ENCODE data around the gene TBC1D19. TPM values are rescaled to one million over a fixed set of nuclear protein-coding genes. Genes with fewer than 3 reads are reported as not detected.

TBC1D19 gene
- total RNA-seq, 1 donor from 2014 or later = 41.8 TPM

GRCh38 chr4:26741491-26741871, 157.6 kb downstream of the TBC1D19 start:
- Histone ChIP-seq H3K4me3 (ENCODE audit: low read length in 3 of 3) (no peak overlapping the region), H3K27me3 (ENCODE audit: control insufficient read depth in 3 of 3, insufficient read depth in 3 of 3, low read length in 3 of 3) (no peaks in the 10 kb centered on the region), H3K36me3 (ENCODE audit: control insufficient read depth in 3 of 3, insufficient read depth in 3 of 3, low read length in 3 of 3) (no peaks in the 10 kb centered on the region), H3K9me3 (ENCODE audit: control insufficient read depth in 3 of 3, low read length in 3 of 3) (no peaks in the 10 kb centered on the region), H3K4me1 (ENCODE audit: control insufficient read depth in 3 of 3, insufficient read depth in 3 of 3, low read length in 3 of 3) (peaks cover 0 to 2% (median 0%) of the 10 kb centered on the region in 3 donors), H3K27ac (ENCODE audit: low read depth, low read length) (no peak overlapping the region), H3K9ac (ENCODE audit: low read depth in 1 of 3, low read length in 3 of 3) (no peak overlapping the region)

DNA sequence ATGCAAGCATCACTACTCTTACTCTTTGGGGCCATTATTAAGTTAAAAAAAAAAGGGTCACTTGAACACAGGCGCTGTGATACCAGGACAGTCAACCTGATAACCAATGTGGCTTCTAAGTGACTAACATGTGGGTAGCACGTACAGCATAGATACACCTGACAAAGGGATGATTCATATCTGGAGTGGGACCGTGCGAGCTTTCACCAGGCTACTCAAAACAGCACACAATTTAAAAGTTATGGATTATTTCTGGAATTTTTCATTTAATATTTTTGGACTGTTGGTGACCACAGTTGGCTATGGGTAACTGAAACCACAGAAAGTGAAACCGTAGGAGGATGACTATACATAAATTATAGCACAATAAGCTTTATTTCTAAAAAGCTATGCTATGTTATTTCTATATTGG, 162.9 kb downstream of the TBC1D19 start:
- H3K27me3 ChIP-seq (ENCODE audit: control insufficient read depth in 3 of 3, insufficient read depth in 3 of 3, low read length in 3 of 3) = no peaks in the 10 kb centered on the region
- no peak overlapping the region for H3K4me3 ChIP-seq (ENCODE audit: low read length in 3 of 3)

DNA sequence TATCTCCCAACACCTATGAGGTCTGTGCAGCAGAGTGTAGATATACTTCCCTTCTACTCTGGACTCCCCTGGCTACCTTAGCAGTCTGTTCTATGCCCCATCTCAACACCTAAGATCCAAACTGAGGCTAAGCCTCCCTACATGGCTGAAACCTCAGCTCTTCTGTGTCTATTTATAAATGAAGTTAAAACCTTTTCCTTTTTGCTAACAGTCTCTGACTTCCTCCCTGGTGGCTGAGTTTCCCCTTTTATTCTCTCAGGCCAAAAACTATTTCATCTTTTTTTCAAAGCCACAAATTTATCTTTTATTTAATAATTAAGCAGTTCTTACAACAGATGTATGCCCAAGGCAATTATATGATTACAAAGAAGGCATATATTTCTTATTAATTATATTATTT, 164.9 kb downstream of the TBC1D19 start:
- peaks cover 0 to 2% (median 0%) of the 10 kb centered on the region in 3 donors for H3K36me3 ChIP-seq (ENCODE audit: control insufficient read depth in 3 of 3, insufficient read depth in 3 of 3, low read length in 3 of 3)
- no peak overlapping the region for H3K4me3 ChIP-seq (ENCODE audit: low read length in 3 of 3)
- no peak overlapping the region for H3K27ac ChIP-seq (ENCODE audit: low read depth, low read length)

More for the DNA sequence above, 162.9 kb downstream of the TBC1D19 start:
- Histone ChIP-seq H3K9ac (ENCODE audit: low read depth in 1 of 3, low read length in 3 of 3) (no peak overlapping the region), H3K9me3 (ENCODE audit: control insufficient read depth in 3 of 3, low read length in 3 of 3) (no peaks in the 10 kb centered on the region), H3K36me3 (ENCODE audit: control insufficient read depth in 3 of 3, insufficient read depth in 3 of 3, low read length in 3 of 3) (peaks cover 0 to 2% (median 0%) of the 10 kb centered on the region in 3 donors), H3K27ac (ENCODE audit: low read depth, low read length) (no peak overlapping the region), H3K4me1 (ENCODE audit: control insufficient read depth in 3 of 3, insufficient read depth in 3 of 3, low read length in 3 of 3) (peaks cover 6 to 9% (median 7%) of the 10 kb centered on the region in 3 donors)

GRCh38 chr4:26749867-26750266, 166.0 kb downstream of the TBC1D19 start:
- peaks cover 9 to 13% (median 10%) of the 10 kb centered on the region in 3 donors for H3K4me1 ChIP-seq (ENCODE audit: control insufficient read depth in 3 of 3, insufficient read depth in 3 of 3, low read length in 3 of 3)
- no peaks in the 10 kb centered on the region for H3K27me3 ChIP-seq (ENCODE audit: control insufficient read depth in 3 of 3, insufficient read depth in 3 of 3, low read length in 3 of 3)
- H3K9ac ChIP-seq (ENCODE audit: low read depth in 1 of 3, low read length in 3 of 3) = no peak overlapping the region
- no peak overlapping the region for H3K4me3 ChIP-seq (ENCODE audit: low read length in 3 of 3)
- no peaks in the 10 kb centered on the region for H3K9me3 ChIP-seq (ENCODE audit: control insufficient read depth in 3 of 3, low read length in 3 of 3)
- H3K36me3 ChIP-seq (ENCODE audit: control insufficient read depth in 3 of 3, insufficient read depth in 3 of 3, low read length in 3 of 3) = peaks cover 0 to 2% (median 0%) of the 10 kb centered on the region in 3 donors
- peak overlapping the region; percentile 70 for H3K27ac ChIP-seq (ENCODE audit: low read depth, low read length)

More for the DNA sequence above, 164.9 kb downstream of the TBC1D19 start:
- peaks cover 9 to 12% (median 10%) of the 10 kb centered on the region in 3 donors for H3K4me1 ChIP-seq (ENCODE audit: control insufficient read depth in 3 of 3, insufficient read depth in 3 of 3, low read length in 3 of 3)
- H3K9ac ChIP-seq (ENCODE audit: low read depth in 1 of 3, low read length in 3 of 3) = peak overlapping the region in 1 of 3 donors; percentile 30
- H3K9me3 ChIP-seq (ENCODE audit: control insufficient read depth in 3 of 3, low read length in 3 of 3) = no peaks in the 10 kb centered on the region
- no peaks in the 10 kb centered on the region for H3K27me3 ChIP-seq (ENCODE audit: control insufficient read depth in 3 of 3, insufficient read depth in 3 of 3, low read length in 3 of 3)

GRCh38 chr4:26751004-26751403, 167.1 kb downstream of the TBC1D19 start:
- H3K4me3 ChIP-seq (ENCODE audit: low read length in 3 of 3) = no peak overlapping the region
- H3K9ac ChIP-seq (ENCODE audit: low read depth in 1 of 3, low read length in 3 of 3) = peak overlapping the region in 2 of 3 donors; percentile 8 to 23
- H3K36me3 ChIP-seq (ENCODE audit: control insufficient read depth in 3 of 3, insufficient read depth in 3 of 3, low read length in 3 of 3) = peaks cover 0 to 2% (median 0%) of the 10 kb centered on the region in 3 donors
- peak overlapping the region; percentile 70 for H3K27ac ChIP-seq (ENCODE audit: low read depth, low read length)
- H3K9me3 ChIP-seq (ENCODE audit: control insufficient read depth in 3 of 3, low read length in 3 of 3) = no peaks in the 10 kb centered on the region
- H3K4me1 ChIP-seq (ENCODE audit: control insufficient read depth in 3 of 3, insufficient read depth in 3 of 3, low read length in 3 of 3) = peaks cover 9 to 13% (median 10%) of the 10 kb centered on the region in 3 donors
- no peaks in the 10 kb centered on the region for H3K27me3 ChIP-seq (ENCODE audit: control insufficient read depth in 3 of 3, insufficient read depth in 3 of 3, low read length in 3 of 3)

GRCh38 chr4:26751838-26752237, 168.0 kb downstream of the TBC1D19 start:
- Histone ChIP-seq H3K9me3 (ENCODE audit: control insufficient read depth in 3 of 3, low read length in 3 of 3) (no peaks in the 10 kb centered on the region), H3K27me3 (ENCODE audit: control insufficient read depth in 3 of 3, insufficient read depth in 3 of 3, low read length in 3 of 3) (no peaks in the 10 kb centered on the region), H3K27ac (ENCODE audit: low read depth, low read length) (peak overlapping the region; percentile 83), H3K9ac (ENCODE audit: low read depth in 1 of 3, low read length in 3 of 3) (no peak overlapping the region), H3K36me3 (ENCODE audit: control insufficient read depth in 3 of 3, insufficient read depth in 3 of 3, low read length in 3 of 3) (peaks cover 0 to 2% (median 0%) of the 10 kb centered on the region in 3 donors), H3K4me3 (ENCODE audit: low read length in 3 of 3) (no peak overlapping the region), H3K4me1 (ENCODE audit: control insufficient read depth in 3 of 3, insufficient read depth in 3 of 3, low read length in 3 of 3) (peaks cover 9 to 13% (median 10%) of the 10 kb centered on the region in 3 donors)

GRCh38 chr4:26753187-26753586, 169.3 kb downstream of the TBC1D19 start:
- Histone ChIP-seq H3K4me3 (ENCODE audit: low read length in 3 of 3) (no peak overlapping the region), H3K27ac (ENCODE audit: low read depth, low read length) (peak overlapping the region; percentile 83), H3K27me3 (ENCODE audit: control insufficient read depth in 3 of 3, insufficient read depth in 3 of 3, low read length in 3 of 3) (no peaks in the 10 kb centered on the region), H3K9me3 (ENCODE audit: control insufficient read depth in 3 of 3, low read length in 3 of 3) (no peaks in the 10 kb centered on the region), H3K36me3 (ENCODE audit: control insufficient read depth in 3 of 3, insufficient read depth in 3 of 3, low read length in 3 of 3) (peaks cover 0 to 2% (median 0%) of the 10 kb centered on the region in 3 donors), H3K9ac (ENCODE audit: low read depth in 1 of 3, low read length in 3 of 3) (peak overlapping the region in 1 of 3 donors; percentile 66), H3K4me1 (ENCODE audit: control insufficient read depth in 3 of 3, insufficient read depth in 3 of 3, low read length in 3 of 3) (peaks cover 9 to 13% (median 10%) of the 10 kb centered on the region in 3 donors)

- Histone ChIP-seq H3K4me1 (ENCODE audit: control insufficient read depth in 3 of 3, insufficient read depth in 3 of 3, low read length in 3 of 3) (peaks cover 8 to 12% (median 8%) of the 10 kb centered on the region in 3 donors), H3K9me3 (ENCODE audit: control insufficient read depth in 3 of 3, low read length in 3 of 3) (no peaks in the 10 kb centered on the region), H3K36me3 (ENCODE audit: control insufficient read depth in 3 of 3, insufficient read depth in 3 of 3, low read length in 3 of 3) (peaks cover 0 to 2% (median 0%) of the 10 kb centered on the region in 3 donors), H3K27ac (ENCODE audit: low read depth, low read length) (peak overlapping the region; percentile 83), H3K9ac (ENCODE audit: low read depth in 1 of 3, low read length in 3 of 3) (peak overlapping the region; percentile 59 to 69 (median 66)), H3K4me3 (ENCODE audit: low read length in 3 of 3) (no peak overlapping the region), H3K27me3 (ENCODE audit: control insufficient read depth in 3 of 3, insufficient read depth in 3 of 3, low read length in 3 of 3) (no peaks in the 10 kb centered on the region)
Observed at GRCh38 chr4:26753617-26754016, 169.7 kb downstream of the TBC1D19 start.

DNA sequence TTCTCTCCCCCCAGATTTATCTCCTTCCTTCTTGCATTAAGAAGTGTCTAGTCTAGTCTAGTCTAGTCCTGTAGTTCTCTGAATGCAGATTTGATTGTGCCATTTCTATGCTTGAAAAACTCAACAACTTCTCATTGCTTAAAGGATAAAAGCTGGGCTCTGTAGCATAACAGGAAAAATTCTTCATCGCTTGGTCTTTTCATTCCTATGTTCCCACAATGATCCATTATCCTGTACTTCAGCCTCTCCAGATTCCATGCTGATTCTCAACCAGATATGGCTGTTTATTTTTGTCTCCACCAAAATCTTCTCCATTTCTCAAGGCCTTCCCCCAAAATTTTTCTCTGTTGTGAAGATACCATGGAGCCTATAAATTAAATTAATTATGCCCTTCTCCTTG, 173.9 kb downstream of the TBC1D19 start:
- Histone ChIP-seq H3K36me3 (ENCODE audit: control insufficient read depth in 3 of 3, insufficient read depth in 3 of 3, low read length in 3 of 3) (no peaks in the 10 kb centered on the region), H3K9ac (ENCODE audit: low read depth in 1 of 3, low read length in 3 of 3) (no peak overlapping the region), H3K4me1 (ENCODE audit: control insufficient read depth in 3 of 3, insufficient read depth in 3 of 3, low read length in 3 of 3) (peaks cover 0 to 8% (median 3%) of the 10 kb centered on the region in 3 donors), H3K9me3 (ENCODE audit: control insufficient read depth in 3 of 3, low read length in 3 of 3) (no peaks in the 10 kb centered on the region), H3K27ac (ENCODE audit: low read depth, low read length) (no peak overlapping the region), H3K4me3 (ENCODE audit: low read length in 3 of 3) (no peak overlapping the region), H3K27me3 (ENCODE audit: control insufficient read depth in 3 of 3, insufficient read depth in 3 of 3, low read length in 3 of 3) (no peaks in the 10 kb centered on the region)

DNA sequence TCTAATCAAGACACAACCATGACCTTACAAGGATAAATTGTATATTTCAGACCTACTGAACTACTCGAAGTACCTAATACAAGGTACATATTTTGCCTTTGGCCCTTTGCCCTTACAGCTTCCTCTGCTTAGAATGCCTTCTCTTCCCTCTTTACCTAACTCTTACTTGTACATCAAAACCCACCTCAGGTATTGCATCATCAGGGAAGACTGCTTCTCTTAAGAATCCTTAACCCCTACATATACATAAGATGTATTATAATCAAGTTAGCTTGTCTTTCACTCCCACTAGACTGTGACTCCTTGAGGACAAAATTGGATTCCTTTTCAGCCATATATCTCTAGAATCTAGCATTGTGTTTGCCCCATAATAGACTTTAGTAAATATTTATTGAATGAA, 175.0 kb downstream of the TBC1D19 start:
- Histone ChIP-seq H3K27me3 (ENCODE audit: control insufficient read depth in 3 of 3, insufficient read depth in 3 of 3, low read length in 3 of 3) (no peaks in the 10 kb centered on the region), H3K4me1 (ENCODE audit: control insufficient read depth in 3 of 3, insufficient read depth in 3 of 3, low read length in 3 of 3) (peaks cover 0 to 3% (median 0%) of the 10 kb centered on the region in 3 donors), H3K4me3 (ENCODE audit: low read length in 3 of 3) (no peak overlapping the region), H3K9me3 (ENCODE audit: control insufficient read depth in 3 of 3, low read length in 3 of 3) (no peaks in the 10 kb centered on the region), H3K27ac (ENCODE audit: low read depth, low read length) (no peak overlapping the region), H3K36me3 (ENCODE audit: control insufficient read depth in 3 of 3, insufficient read depth in 3 of 3, low read length in 3 of 3) (no peaks in the 10 kb centered on the region), H3K9ac (ENCODE audit: low read depth in 1 of 3, low read length in 3 of 3) (no peak overlapping the region)

Measured in skeletal muscle tissue (tissue), 4 donors.